Measurements from ENCODE around the gene NFATC4. TPM values are rescaled to one million over a fixed set of nuclear protein-coding genes. Genes with fewer than 3 reads are reported as not detected.

The NFATC4 gene
- total and polyA plus RNA-seq, 10 of the 15 experiments (the other 5 are each of a cell fraction or from before 2014, with no cell fraction given) = 0.97 to 14.3 (median 4.9) TPM

GRCh38 chr14:24325041-24325530, 42.9 kb upstream of the NFATC4 start:
- intact Hi-C loops (cut with micrococcal nuclease; ENCODE audit: unreplicated experiment) = no loop called here
- in situ Hi-C loops (cut with MboI) = no loop called here
- CTCF ChIA-PET = interaction anchor here (0.8 to 1.8 kb wide), 5 partner anchors 15 to 112 kb away, joined by 3 to 13 read pairs (median 3); partner anchors contain the start of genes CIDEB and RIPK3
- no peak for DNase-seq (ENCODE audit: low read depth, low spot score)
- no TSS peak for BruUV-seq (replicated peaks)
- 55% methylated on average over 5 of the region's 5 CpGs for WGBS (ENCODE audit: insufficient coverage, insufficient replicate concordance, low lambda C conversion rate, missing lambda C conversion rate)
- Histone ChIP-seq H3K4me2 (ENCODE audit: control insufficient read depth, insufficient read depth) (no peak overlapping the region), H3K79me2 (ENCODE audit: control insufficient read depth, insufficient read depth, low read length) (no peaks in the 10 kb centered on the region), H2AFZ (ENCODE audit: control insufficient read depth, low read depth, low read length) (no peak overlapping the region), H3K4me3 (no peak overlapping the region), H3K9ac (ENCODE audit: control insufficient read depth, insufficient read depth, low read length) (no peak overlapping the region), H3K9me3 (replicated peaks; ENCODE audit: control insufficient read depth, insufficient read depth, low read length) (no peaks in the 10 kb centered on the region), H3K4me1 (ENCODE audit: control insufficient read depth, insufficient read depth, low read length) (no peaks in the 10 kb centered on the region), H4K20me1 (ENCODE audit: control insufficient read depth, insufficient read depth) (no peaks in the 10 kb centered on the region), H3K36me3 (ENCODE audit: control insufficient read depth in 2 of 2, insufficient read depth in 2 of 2, low read length in 1 of 2) (no peaks in the 10 kb centered on the region), H3K27me3 (replicated peaks in 1 of 2; ENCODE audit: control insufficient read depth in 2 of 2, insufficient read depth in 2 of 2, low read length in 1 of 2) (no peaks in the 10 kb centered on the region), H3K27ac (ENCODE audit: control insufficient read depth, insufficient read depth) (no peak overlapping the region)
- RAD21 ChIA-PET (ENCODE audit: unreplicated experiment) = interaction anchor here (1.2 to 1.6 kb wide), 3 partner anchors 17 to 107 kb away, joined by 3 to 6 read pairs (median 3); partner anchors contain the start of gene TINF2
- POLR2A ChIA-PET = interaction anchor here (0.6 kb wide), 1 partner anchor 196 kb away, joined by 4 read pairs; no protein-coding TSS in a partner anchor
- TF ChIP-seq POU2F2 (IDR thresholded peaks at IDR 0.05; ENCODE audit: borderline replicate concordance, low read depth, low read length) (no peak), YY1 (IDR thresholded peaks at IDR 0.05; ENCODE audit: low read depth, low read length) (no peak), CTCF (IDR thresholded peaks at IDR 0.05 in 2 of 3, conservative IDR thresholded peaks at IDR 0.05 in 1 of 3; ENCODE audit: control insufficient read depth in 2 of 3, extremely low read depth in 1 of 3, insufficient read depth in 1 of 3, low read depth in 3 of 3, low read length in 3 of 3) (no peak), ZNF24 (IDR thresholded peaks at IDR 0.05) (no peak), CHD2 (IDR thresholded peaks at IDR 0.05; ENCODE audit: borderline replicate concordance, low read depth, low read length) (no peak), PAX5 (IDR thresholded peaks at IDR 0.05; ENCODE audit: borderline replicate concordance, low read depth, low read length) (no peak), BCL11A (IDR thresholded peaks at IDR 0.05; ENCODE audit: low read depth, low read length) (no peak), MXI1 (IDR thresholded peaks at IDR 0.05; ENCODE audit: low read depth, low read length) (no peak), RAD21 (IDR thresholded peaks at IDR 0.05; ENCODE audit: insufficient read depth, low read depth, low read length) (no peak), ZZZ3 (IDR thresholded peaks at IDR 0.05; ENCODE audit: control insufficient read depth, insufficient read length, low read depth) (no peak), E2F8 (IDR thresholded peaks at IDR 0.05; ENCODE audit: low read depth, partially characterized antibody) (no peak)
- no peak for FAIRE-seq
- SMC1A ChIA-PET (ENCODE audit: uncharacterized antibody, unreplicated experiment) = interaction anchor here (1.2 kb wide), 1 partner anchor 106 kb away, joined by 3 read pairs; no protein-coding TSS in a partner anchor
- no peak for ATAC-seq
